Measurements from ENCODE around the gene PARVB. TPM values are rescaled to one million over a fixed set of nuclear protein-coding genes. Genes with fewer than 3 reads are reported as not detected.

Gene PARVB
- 10 to 100 TPM; 21.4 to 22.2 TPM for total RNA-seq

GRCh38 chr22:44024288-44024921 is at the start of gene PARVB:
Gene PARVB (plus strand): TSS chr22:44024302. CDS start chr22:44024340, 38 bp downstream.

GRCh38 chr22:44180706-44181032 is 156.6 kb downstream of the PARVB start, which contains the start of gene PARVG:
Gene PARVG (plus strand): TSS chr22:44180925. CDS start chr22:44183330, 2,405 bp downstream.

Other genes with a start within 250 kb of the PARVB start
- gene EFCAB6, start 212.0 kb upstream of the PARVB start, total RNA-seq: under 1 TPM; 0.13 to 0.19 TPM
- gene SULT4A1, start 161.8 kb upstream of the PARVB start, total RNA-seq: not detected
- not detected for gene PNPLA5, start 132.3 kb upstream of the PARVB start, total RNA-seq
- under 1 TPM; 0.15 to 0.24 TPM for gene PNPLA3, start 100.5 kb upstream of the PARVB start, total RNA-seq
- gene SAMM50, start 68.9 kb upstream of the PARVB start, total RNA-seq: 10 to 100 TPM; 46.3 TPM
- gene PARVG, start 156.6 kb downstream of the PARVB start, total RNA-seq: 100 to 1,000 TPM; 177 to 190 TPM